Ectodermal cell (in vitro differentiated cells): ENCODE results near the gene ZDHHC5.
"Not testable (repeated sequence)": the region's sequence is repeated elsewhere in the genome, so short reads cannot be mapped to it uniquely, and the experiment has no call there.

Source experiments
- H3K27ac ChIP-seq: 2 replicates; pipeline ENCODE4 v1.7.0; 2013; ENCODE audit warnings: mild to moderate bottlenecking, low read depth, low read length; ENCODE audit not compliant: insufficient read depth, poor library complexity, severe bottlenecking
- H3K27me3 ChIP-seq: 2 replicates; pipeline ENCODE4 v1.7.0; 2013; ENCODE audit warnings: mild to moderate bottlenecking, low read length; ENCODE audit not compliant: insufficient read depth, control insufficient read depth, poor library complexity, severe bottlenecking
- H3K36me3 ChIP-seq: one replicate; pipeline ENCODE4 v1.7.0; 2013; ENCODE audit warnings: low read length; ENCODE audit not compliant: control insufficient read depth, insufficient read depth
- H3K4me1 ChIP-seq: one replicate; pipeline ENCODE4 v1.7.0; 2013; ENCODE audit warnings: low read length; ENCODE audit not compliant: control insufficient read depth, insufficient read depth
- H3K4me3 ChIP-seq: 2 replicates; pipeline ENCODE4 v1.7.0; 2013; ENCODE audit warnings: low read depth, low read length, control low read depth; ENCODE audit not compliant: insufficient read depth
- H3K9me3 ChIP-seq: 2 replicates; pipeline ENCODE4 v1.7.0; 2013; ENCODE audit warnings: mild to moderate bottlenecking, low read length, moderate library complexity; ENCODE audit not compliant: control insufficient read depth
- WGBS, 2 experiments: methylation state at CpG; one replicate each; pipeline ENCODE4 v1.1.7; 2013; ENCODE audit warnings: missing lambda C conversion rate in 2 of 2; 5-methylcytosine and 5-hydroxymethylcytosine counted together

Gene ZDHHC5

GRCh38 chr11:57650739-57651090 lies 17.2 kb upstream of the ZDHHC5 start:
- Histone ChIP-seq H3K36me3 (no peaks in the 10 kb centered on the region), H3K4me3 (no peak overlapping the region), H3K27me3 (no peaks in the 10 kb centered on the region), H3K27ac (no peak overlapping the region), H3K9me3 (no peaks in the 10 kb centered on the region), H3K4me1 (peaks cover 48% of the 10 kb centered on the region)
- WGBS, 2 experiments: 82 to 83% methylated on average over 5 of the region's 5 CpGs

GRCh38 chr11:57651408-57651807 lies 16.5 kb upstream of the ZDHHC5 start:
- WGBS, 2 experiments: 92% methylated on average over 7 of the region's 7 CpGs
- Histone ChIP-seq H3K9me3 (no peaks in the 10 kb centered on the region), H3K4me3 (no peak overlapping the region), H3K4me1 (peaks cover 42% of the 10 kb centered on the region), H3K36me3 (no peaks in the 10 kb centered on the region), H3K27me3 (no peaks in the 10 kb centered on the region), H3K27ac (no peak overlapping the region)

GRCh38 chr11:57652230-57652629 lies 15.7 kb upstream of the ZDHHC5 start:
- H3K27me3 ChIP-seq, H3K36me3 ChIP-seq, H3K4me3 ChIP-seq, H3K27ac ChIP-seq, H3K9me3 ChIP-seq: not testable (repeated sequence)
- peaks cover 34% of the 10 kb centered on the region for H3K4me1 ChIP-seq
- WGBS, 2 experiments: 90 to 93% methylated on average over 14 of the region's 14 CpGs

- peaks cover 29% of the 10 kb centered on the region for H3K4me1 ChIP-seq
- no peak overlapping the region for H3K4me3 ChIP-seq
- 91 to 92% methylated on average over 3 of the region's 3 CpGs for WGBS, 2 experiments
- H3K9me3 ChIP-seq: no peaks in the 10 kb centered on the region
- H3K36me3 ChIP-seq: no peaks in the 10 kb centered on the region
- peaks cover 5% of the 10 kb centered on the region for H3K27me3 ChIP-seq
- no peak overlapping the region for H3K27ac ChIP-seq
These were observed 15.3 kb upstream of the ZDHHC5 start for GRCh38 chr11:57652662-57653061.

GRCh38 chr11:57653163-57653562 lies 14.8 kb upstream of the ZDHHC5 start:
- WGBS, 2 experiments: 40 to 43% methylated on average over 2 of the region's 3 CpGs
- Histone ChIP-seq H3K27ac (no peak overlapping the region), H3K27me3 (peaks cover 5% of the 10 kb centered on the region), H3K4me3 (no peak overlapping the region), H3K36me3 (no peaks in the 10 kb centered on the region), H3K4me1 (peaks cover 25% of the 10 kb centered on the region), H3K9me3 (no peaks in the 10 kb centered on the region)

- Histone ChIP-seq H3K9me3 (no peaks in the 10 kb centered on the region), H3K4me1 (no peaks in the 10 kb centered on the region), H3K4me3 (peak overlapping the region; percentile 64), H3K27me3 (peaks cover 5% of the 10 kb centered on the region), H3K27ac (no peak overlapping the region), H3K36me3 (peaks cover 13% of the 10 kb centered on the region)
- WGBS, 2 experiments: 51 to 56% methylated on average over 5 of the region's 5 CpGs
These were observed 11.1 kb upstream of the ZDHHC5 start for GRCh38 chr11:57656885-57657193.

GRCh38 chr11:57657194-57658022 lies 10.5 kb upstream of the ZDHHC5 start, which contains the start of gene CLP1:
Gene CLP1, plus strand, starts transcription at chr11:57657762. Its CDS starts 1,715 bp downstream, at chr11:57659477.
- peaks cover 5% of the 10 kb centered on the region for H3K27me3 ChIP-seq
- H3K9me3 ChIP-seq: no peaks in the 10 kb centered on the region
- H3K27ac ChIP-seq: no peak within 1 kb of the TSS
- no peaks in the 10 kb centered on the region for H3K4me1 ChIP-seq
- peaks cover 13% of the 10 kb centered on the region for H3K36me3 ChIP-seq
- peak within 1 kb of the TSS; percentile 64 for H3K4me3 ChIP-seq
- WGBS, 2 experiments: 1% methylated on average over 45 of the region's 45 CpGs

- Histone ChIP-seq H3K4me1 (no peaks in the 10 kb centered on the region), H3K9me3 (no peaks in the 10 kb centered on the region), H3K36me3 (peaks cover 13% of the 10 kb centered on the region), H3K27me3 (peaks cover 5% of the 10 kb centered on the region), H3K27ac (no peak overlapping the region), H3K4me3 (peak overlapping the region; percentile 64)
- 1% methylated on average over 8 of the region's 8 CpGs for WGBS, 2 experiments
These were observed 9.9 kb upstream of the ZDHHC5 start for GRCh38 chr11:57658023-57658361.

GRCh38 chr11:57659669-57660068 lies 8.2 kb upstream of the ZDHHC5 start:
- Histone ChIP-seq H3K9me3 (no peaks in the 10 kb centered on the region), H3K36me3 (peaks cover 13% of the 10 kb centered on the region), H3K27ac (no peak overlapping the region), H3K27me3 (peaks cover 5% of the 10 kb centered on the region), H3K4me1 (no peaks in the 10 kb centered on the region), H3K4me3 (no peak overlapping the region)
- WGBS, 2 experiments: 95 to 97% methylated on average over 14 of the region's 14 CpGs

- H3K9me3 ChIP-seq: no peaks in the 10 kb centered on the region
- peaks cover 5% of the 10 kb centered on the region for H3K4me1 ChIP-seq
- WGBS, 2 experiments: 84 to 90% methylated on average over 4 of the region's 4 CpGs
- no peak overlapping the region for H3K27ac ChIP-seq
- H3K36me3 ChIP-seq: peaks cover 13% of the 10 kb centered on the region
- no peaks in the 10 kb centered on the region for H3K27me3 ChIP-seq
- no peak overlapping the region for H3K4me3 ChIP-seq
These were observed 5.0 kb upstream of the ZDHHC5 start for GRCh38 chr11:57662893-57663292.
